HFFc6 (cell line): ENCODE measurements around the gene CREBBP. TPM values are rescaled to one million over a fixed set of nuclear protein-coding genes. Genes with fewer than 3 reads are reported as not detected.
A peak's percentile ranks its signal among the peaks of the same experiment; 100 is the strongest.

Source experiments
- DNase-seq: peaks from one replicate; pipeline ENCODE4 v3.0.0-alpha.2; 2018
- H3K27ac Mint-ChIP-seq: 2 replicates; pipeline ENCODE4 v1.8.0; 2020; ENCODE audit warnings: mild to moderate bottlenecking, mixed read lengths
- H3K27me3 Mint-ChIP-seq: 2 replicates; pipeline ENCODE4 v1.8.0; 2021; ENCODE audit warnings: mild to moderate bottlenecking, moderate library complexity, mixed read lengths; ENCODE audit not compliant: insufficient read depth
- H3K36me3 Mint-ChIP-seq: 2 replicates; pipeline ENCODE4 v1.8.0; 2021; ENCODE audit warnings: low read depth, mixed read lengths
- H3K4me1 Mint-ChIP-seq: 2 replicates; pipeline ENCODE4 v1.8.0; 2020; ENCODE audit warnings: low read depth, mixed read lengths
- H3K4me3 Mint-ChIP-seq: 2 replicates; pipeline ENCODE4 v1.8.0; 2020; ENCODE audit warnings: mild to moderate bottlenecking, moderate library complexity, mixed read lengths
- H3K9me3 Mint-ChIP-seq: 2 replicates; pipeline ENCODE4 v1.8.0; 2020; ENCODE audit warnings: mild to moderate bottlenecking, mixed read lengths
- CTCF ChIP-seq: fragments of 200-600 bp; sonication (generic); IDR thresholded peaks from 2 replicates; pipeline ENCODE4 v1.5.0; 2021; ENCODE audit warnings: antibody characterized with exemption, mild to moderate bottlenecking
- total RNA-seq, 6 experiments: library from RNA; stranded (reverse); fragmentation: NEBNext Ultra II Directional; extraction: Animal tissue kit (Norgen Biotek cat#: 25700); gene quantifications; 2 replicates in 1 of 6; 3 replicates in 5 of 6; pipeline ENCODE4 v1.2.3, GENCODE V29; 2021

The CREBBP gene
- total RNA-seq, 6 experiments from 2014 or later = 40.2 to 51.4 (median 43.4) TPM

DNA sequence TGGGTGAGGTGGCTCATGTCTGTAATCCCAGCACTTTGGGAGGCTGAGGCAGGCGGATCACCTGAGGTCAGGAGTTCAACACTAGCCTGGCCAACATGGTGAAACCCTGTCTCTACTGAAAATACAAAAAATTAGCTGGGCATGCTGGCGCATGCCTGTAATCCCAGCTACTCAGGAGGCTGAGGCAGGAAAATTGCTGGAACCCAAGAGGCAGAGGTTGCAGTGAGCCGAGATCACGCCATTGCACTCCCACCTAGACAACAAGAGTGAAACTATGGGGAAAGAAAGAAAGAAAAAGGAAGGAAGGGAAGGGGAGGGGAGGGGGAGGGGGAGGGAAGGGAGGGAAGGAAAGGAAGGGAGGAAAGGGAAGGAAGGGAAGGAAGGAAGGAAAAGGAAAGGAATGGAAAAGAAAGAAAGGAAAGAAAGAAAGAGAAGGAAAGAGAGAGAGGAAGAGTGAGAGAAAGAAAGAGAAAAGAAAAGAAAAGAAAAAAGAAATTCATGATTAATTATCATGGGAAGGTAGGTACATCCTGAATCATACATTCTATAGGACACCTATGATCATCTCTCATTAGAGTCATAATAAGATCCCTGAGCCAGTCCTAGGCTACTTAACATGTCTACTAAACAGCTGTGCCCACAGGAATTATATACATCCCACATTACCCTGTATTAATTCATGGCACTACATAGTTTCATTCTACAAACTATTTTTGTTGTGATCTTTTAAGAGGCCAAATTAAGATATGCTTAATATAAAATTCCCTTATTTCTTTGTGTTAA, 40.9 kb downstream of the CREBBP start:
- H3K27me3 Mint-ChIP-seq = no peaks in the 10 kb centered on the region
- TF ChIP-seq CTCF = no peak
- no peaks in the 10 kb centered on the region for H3K9me3 Mint-ChIP-seq
- no peak overlapping the region for H3K4me3 Mint-ChIP-seq
- H3K27ac Mint-ChIP-seq = no peak overlapping the region
- no peak for DNase-seq
- H3K4me1 Mint-ChIP-seq = peaks cover 31% of the 10 kb centered on the region
- H3K36me3 Mint-ChIP-seq = peaks cover under 1% of the 10 kb centered on the region; the same call in 1 of the 2 replicates

- Mint-ChIP-seq H3K27me3 (no peaks in the 10 kb centered on the region), H3K4me3 (peak overlapping the region; percentile 33), H3K36me3 (peaks cover 8% of the 10 kb centered on the region), H3K27ac (peak overlapping the region; percentile 54), H3K9me3 (peaks cover under 1% of the 10 kb centered on the region; the same call in 1 of the 2 replicates), H3K4me1 (peaks cover 35% of the 10 kb centered on the region)
- TF ChIP-seq CTCF = no peak
- no peak for DNase-seq
Observed at GRCh38 chr16:3838600-3839401, 41.7 kb downstream of the CREBBP start.

- peaks cover 9% of the 10 kb centered on the region for H3K9me3 Mint-ChIP-seq
- H3K27ac Mint-ChIP-seq = peak overlapping the region; percentile 54; the same call in 1 of the 2 replicates
- no peak for DNase-seq
Observed at GRCh38 chr16:3837851-3838586, 42.5 kb downstream of the CREBBP start.

GRCh38 chr16:3836641-3837040, 43.9 kb downstream of the CREBBP start:
- H3K27ac Mint-ChIP-seq = no peak overlapping the region
- TF ChIP-seq CTCF = no peak
- no peak overlapping the region for H3K4me3 Mint-ChIP-seq
- peaks cover 21% of the 10 kb centered on the region for H3K9me3 Mint-ChIP-seq
- H3K4me1 Mint-ChIP-seq = peaks cover 43% of the 10 kb centered on the region
- DNase-seq = no peak
- peaks cover 30% of the 10 kb centered on the region for H3K36me3 Mint-ChIP-seq
- H3K27me3 Mint-ChIP-seq = no peaks in the 10 kb centered on the region

More at GRCh38 chr16:3837851-3838586, 42.5 kb downstream of the CREBBP start:
- H3K4me3 Mint-ChIP-seq = no peak overlapping the region
- TF ChIP-seq CTCF = no peak
- peaks cover 43% of the 10 kb centered on the region for H3K4me1 Mint-ChIP-seq
- peaks cover 16% of the 10 kb centered on the region for H3K36me3 Mint-ChIP-seq
- no peaks in the 10 kb centered on the region for H3K27me3 Mint-ChIP-seq

DNA sequence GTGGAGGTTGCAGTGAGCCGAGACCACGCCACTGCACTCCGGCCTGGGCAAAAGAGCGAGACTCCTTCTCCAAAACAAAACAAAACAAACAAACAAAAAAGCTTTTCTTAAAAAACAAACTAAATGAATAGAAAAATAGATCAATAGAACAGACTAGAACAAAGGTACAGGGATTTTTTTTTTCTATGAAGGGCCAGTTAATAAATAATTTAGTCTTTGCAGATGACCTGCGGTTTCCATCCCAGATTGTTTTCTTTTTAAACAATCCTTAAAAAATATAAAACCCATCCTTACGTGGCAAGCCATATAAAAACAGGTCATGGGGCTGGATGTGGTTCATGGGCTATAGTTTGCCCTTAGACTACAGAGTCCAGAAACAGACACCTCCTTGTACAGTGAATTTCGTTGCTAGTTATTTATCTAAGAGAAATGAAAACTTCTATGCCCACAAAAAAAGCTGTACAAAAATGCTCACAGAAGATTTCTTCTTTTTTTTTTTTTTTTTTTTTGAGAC, 45.4 kb downstream of the CREBBP start:
- peaks cover 42% of the 10 kb centered on the region for H3K4me1 Mint-ChIP-seq
- no peak for DNase-seq
- no peak overlapping the region for H3K27ac Mint-ChIP-seq
- no peak overlapping the region for H3K4me3 Mint-ChIP-seq
- TF ChIP-seq CTCF = no peak
- H3K9me3 Mint-ChIP-seq = peaks cover 25% of the 10 kb centered on the region
- H3K27me3 Mint-ChIP-seq = no peaks in the 10 kb centered on the region
- H3K36me3 Mint-ChIP-seq = peaks cover 36% of the 10 kb centered on the region
